ENCODE results near the gene FAM216B. TPM values are rescaled to one million over a fixed set of nuclear protein-coding genes. Genes with fewer than 3 reads are reported as not detected.

Gene FAM216B
- polyA plus RNA-seq, 3 donors = not detected

DNA sequence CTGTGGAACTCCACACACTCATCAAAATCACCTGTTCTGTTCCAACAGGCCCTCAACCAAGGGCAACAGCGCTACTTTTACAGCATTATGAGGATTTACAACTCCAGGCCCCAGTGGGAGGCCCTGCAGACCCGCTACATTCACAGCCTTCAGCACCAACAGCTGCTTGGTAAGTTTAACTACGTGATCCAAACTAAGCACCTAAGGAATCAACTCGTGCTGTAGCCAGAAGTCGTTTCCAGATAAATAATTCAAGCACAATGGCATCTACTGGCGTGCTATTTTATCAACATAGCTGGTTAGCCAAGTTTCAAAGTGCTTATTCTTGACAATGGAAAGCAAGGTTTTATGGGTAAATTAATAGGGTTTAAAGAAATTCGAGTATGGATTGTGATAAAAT, 5.3 kb downstream of the FAM216B start:
- H3K27me3 Mint-ChIP-seq (ENCODE audit: low read depth in 3 of 3) = no peaks in the 10 kb centered on the region
- Histone ChIP-seq H2AFZ (ENCODE audit: insufficient read depth, low read depth, low read length, poor library complexity, severe bottlenecking) (no peak overlapping the region), H3K4me3 (replicated peaks in 1 of 3; ENCODE audit: low read depth in 2 of 3, low read length in 3 of 3) (no peak overlapping the region), H3K27ac (ENCODE audit: low read depth in 1 of 2, low read length in 2 of 2) (no peak overlapping the region), H3K4me2 (replicated peaks; ENCODE audit: extremely low read depth, low read length, poor library complexity, severe bottlenecking) (no peak overlapping the region), H4K20me1 (ENCODE audit: insufficient read depth, low read length) (no peaks in the 10 kb centered on the region), H3K9me3 (replicated peaks in 1 of 2; ENCODE audit: control insufficient read depth in 1 of 2, insufficient read depth in 1 of 2, low read length in 2 of 2) (peaks cover 0 to 4% of the 10 kb centered on the region in 2 donors), H3K79me2 (ENCODE audit: insufficient read depth, low read length) (no peaks in the 10 kb centered on the region), H3K4me1 (ENCODE audit: control insufficient read depth in 1 of 2, insufficient read depth in 2 of 2, low read length in 2 of 2) (no peaks in the 10 kb centered on the region), H3K36me3 (replicated peaks in 1 of 2; ENCODE audit: control insufficient read depth in 1 of 2, insufficient read depth in 2 of 2, low read length in 2 of 2) (no peaks in the 10 kb centered on the region), H3K27me3 (ENCODE audit: control insufficient read depth in 2 of 2, insufficient read depth in 2 of 2, low read length in 2 of 2) (no peaks in the 10 kb centered on the region), H3K9ac (ENCODE audit: insufficient read depth, low read length, poor library complexity, severe bottlenecking) (no peak overlapping the region)
- peaks cover 0 to 10% (median 3%) of the 10 kb centered on the region in 7 donors for H3K9me3 Mint-ChIP-seq
- no peak overlapping the region for H3K4me3 Mint-ChIP-seq
- no peaks in the 10 kb centered on the region for H3K4me1 Mint-ChIP-seq
- TF ChIP-seq, protein P1, sequence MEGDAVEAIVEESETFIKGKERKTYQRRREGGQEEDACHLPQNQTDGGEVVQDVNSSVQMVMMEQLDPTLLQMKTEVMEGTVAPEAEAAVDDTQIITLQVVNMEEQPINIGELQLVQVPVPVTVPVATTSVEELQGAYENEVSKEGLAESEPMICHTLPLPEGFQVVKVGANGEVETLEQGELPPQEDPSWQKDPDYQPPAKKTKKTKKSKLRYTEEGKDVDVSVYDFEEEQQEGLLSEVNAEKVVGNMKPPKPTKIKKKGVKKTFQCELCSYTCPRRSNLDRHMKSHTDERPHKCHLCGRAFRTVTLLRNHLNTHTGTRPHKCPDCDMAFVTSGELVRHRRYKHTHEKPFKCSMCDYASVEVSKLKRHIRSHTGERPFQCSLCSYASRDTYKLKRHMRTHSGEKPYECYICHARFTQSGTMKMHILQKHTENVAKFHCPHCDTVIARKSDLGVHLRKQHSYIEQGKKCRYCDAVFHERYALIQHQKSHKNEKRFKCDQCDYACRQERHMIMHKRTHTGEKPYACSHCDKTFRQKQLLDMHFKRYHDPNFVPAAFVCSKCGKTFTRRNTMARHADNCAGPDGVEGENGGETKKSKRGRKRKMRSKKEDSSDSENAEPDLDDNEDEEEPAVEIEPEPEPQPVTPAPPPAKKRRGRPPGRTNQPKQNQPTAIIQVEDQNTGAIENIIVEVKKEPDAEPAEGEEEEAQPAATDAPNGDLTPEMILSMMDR (IDR thresholded peaks at IDR 0.05) = no peak
- no peaks in the 10 kb centered on the region for H3K36me3 Mint-ChIP-seq
- intact Hi-C loops (cut with micrococcal nuclease) = no loop called here
- H3K27ac Mint-ChIP-seq = no peak overlapping the region
- no peak for DNase-seq
- WGBS (ENCODE audit: insufficient coverage) = 92% methylated on average over 5 of the region's 7 CpGs

DNA sequence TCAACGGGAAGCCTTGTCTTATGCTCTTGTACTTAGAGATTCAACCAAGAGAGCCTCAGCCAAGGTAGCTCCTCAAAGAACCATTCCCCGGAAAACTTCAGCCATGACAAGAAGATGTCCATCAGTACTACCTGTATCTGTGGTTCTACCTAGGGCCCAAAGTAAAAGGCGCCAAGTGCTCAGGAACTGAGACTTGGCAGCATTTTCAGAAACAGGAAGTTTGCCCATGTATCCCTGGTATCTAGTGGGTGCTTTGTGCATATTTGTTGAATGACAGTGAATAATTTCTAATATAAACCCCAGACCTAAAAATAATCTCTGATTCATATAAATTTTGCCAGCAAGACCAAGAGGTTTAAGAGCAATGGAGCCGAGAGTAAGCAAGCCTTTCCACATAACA, 7.2 kb downstream of the FAM216B start:
- H3K4me3 Mint-ChIP-seq = no peak overlapping the region
- H3K27ac ChIP-seq (ENCODE audit: low read depth in 1 of 2, low read length in 2 of 2) = no peak overlapping the region
- H3K27ac Mint-ChIP-seq = no peak overlapping the region
- no peak overlapping the region for H3K9ac ChIP-seq (ENCODE audit: insufficient read depth, low read length, poor library complexity, severe bottlenecking)
- no peaks in the 10 kb centered on the region for H3K36me3 Mint-ChIP-seq
- no peak overlapping the region for H3K4me3 ChIP-seq (replicated peaks in 1 of 3; ENCODE audit: low read depth in 2 of 3, low read length in 3 of 3)
- H3K27me3 Mint-ChIP-seq (ENCODE audit: low read depth in 3 of 3) = no peaks in the 10 kb centered on the region
- no peaks in the 10 kb centered on the region for H3K27me3 ChIP-seq (ENCODE audit: control insufficient read depth in 2 of 2, insufficient read depth in 2 of 2, low read length in 2 of 2)
- H3K4me2 ChIP-seq (replicated peaks; ENCODE audit: extremely low read depth, low read length, poor library complexity, severe bottlenecking) = no peak overlapping the region
- intact Hi-C loops (cut with micrococcal nuclease) = no loop called here
- no peaks in the 10 kb centered on the region for H3K79me2 ChIP-seq (ENCODE audit: insufficient read depth, low read length)
- peaks cover 0 to 10% (median 5%) of the 10 kb centered on the region in 7 donors for H3K9me3 Mint-ChIP-seq
- H2AFZ ChIP-seq (ENCODE audit: insufficient read depth, low read depth, low read length, poor library complexity, severe bottlenecking) = no peak overlapping the region
- H3K36me3 ChIP-seq (replicated peaks in 1 of 2; ENCODE audit: control insufficient read depth in 1 of 2, insufficient read depth in 2 of 2, low read length in 2 of 2) = no peaks in the 10 kb centered on the region
- H4K20me1 ChIP-seq (ENCODE audit: insufficient read depth, low read length) = no peaks in the 10 kb centered on the region
- no peaks in the 10 kb centered on the region for H3K4me1 ChIP-seq (ENCODE audit: control insufficient read depth in 1 of 2, insufficient read depth in 2 of 2, low read length in 2 of 2)
- no peak for DNase-seq
- H3K9me3 ChIP-seq (replicated peaks in 1 of 2; ENCODE audit: control insufficient read depth in 1 of 2, insufficient read depth in 1 of 2, low read length in 2 of 2) = peaks cover 3 to 4% of the 10 kb centered on the region in 2 donors
- H3K4me1 Mint-ChIP-seq = no peaks in the 10 kb centered on the region
- TF ChIP-seq, protein P1 (IDR thresholded peaks at IDR 0.05) = no peak
- WGBS (ENCODE audit: insufficient coverage) = 100% methylated on average over 1 of the region's 4 CpGs

All from CD14-positive monocyte (primary cell).